ENCODE data around the gene C14orf93. TPM values are rescaled to one million over a fixed set of nuclear protein-coding genes. Genes with fewer than 3 reads are reported as not detected.
"Not testable (repeated sequence)": the region's sequence is repeated elsewhere in the genome, so short reads cannot be mapped to it uniquely, and the experiment has no call there.

Gene C14orf93
- polyA plus RNA-seq, 2 of the 4 experiments (the other 2 are of a cell fraction), result 6.8 to 9.7 TPM

DNA sequence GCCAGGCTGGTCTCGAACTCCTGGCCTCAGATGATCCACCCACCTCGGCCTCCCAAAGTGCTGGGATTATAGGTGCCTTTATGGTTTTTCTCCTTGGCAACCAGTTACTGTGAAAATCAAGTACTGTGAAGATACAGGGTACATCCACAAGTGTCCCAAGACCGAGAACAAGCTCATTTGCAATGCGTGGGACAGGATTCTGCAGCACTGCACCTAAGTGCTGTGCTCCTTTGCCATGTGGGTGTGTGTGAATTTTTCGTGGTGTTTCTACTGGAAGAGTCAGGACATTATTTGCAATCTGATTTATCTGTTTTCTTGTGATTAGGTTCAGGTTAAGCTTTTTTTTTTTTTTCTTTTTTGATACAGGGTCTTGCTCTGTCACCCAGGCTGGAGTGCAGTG lies 7.1 kb upstream of the C14orf93 start:
- Histone ChIP-seq H3K4me3 (no peak overlapping the region), H3K4me1 (no peaks in the 10 kb centered on the region), H3K4me2 (no peak overlapping the region), H3K27ac (no peak overlapping the region), H3K9me3 (no peaks in the 10 kb centered on the region)
- POLR2A ChIA-PET, result no interaction called here
- WGBS (ENCODE audit: missing lambda C conversion rate), result 51% methylated on average over 5 of the region's 5 CpGs
- no peak for DNase-seq (ENCODE audit: low read depth in 1 of 2, low spot score in 1 of 2)
- ATAC-seq, result no peak
- FAIRE-seq, result no peak
- TF ChIP-seq, protein P1, sequence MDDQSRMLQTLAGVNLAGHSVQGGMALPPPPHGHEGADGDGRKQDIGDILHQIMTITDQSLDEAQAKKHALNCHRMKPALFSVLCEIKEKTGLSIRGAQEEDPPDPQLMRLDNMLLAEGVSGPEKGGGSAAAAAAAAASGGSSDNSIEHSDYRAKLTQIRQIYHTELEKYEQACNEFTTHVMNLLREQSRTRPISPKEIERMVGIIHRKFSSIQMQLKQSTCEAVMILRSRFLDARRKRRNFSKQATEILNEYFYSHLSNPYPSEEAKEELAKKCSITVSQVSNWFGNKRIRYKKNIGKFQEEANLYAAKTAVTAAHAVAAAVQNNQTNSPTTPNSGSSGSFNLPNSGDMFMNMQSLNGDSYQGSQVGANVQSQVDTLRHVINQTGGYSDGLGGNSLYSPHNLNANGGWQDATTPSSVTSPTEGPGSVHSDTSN (IDR thresholded peaks at IDR 0.05), result no peak
- TF ChIP-seq NFE2L2 (conservative IDR thresholded peaks at IDR 0.05; ENCODE audit: low read length) (no peak), SMC3 (IDR thresholded peaks at IDR 0.05) (no peak), ESRRA (IDR thresholded peaks at IDR 0.05; ENCODE audit: borderline replicate concordance, low read length) (no peak), HOXA7 (CRISPR knock-in tag; IDR thresholded peaks at IDR 0.05) (no peak), RARB (CRISPR knock-in tag; IDR thresholded peaks at IDR 0.05) (no peak), ZFP36 (IDR thresholded peaks at IDR 0.05; ENCODE audit: borderline replicate concordance, partially characterized antibody) (no peak), NPAS2 (CRISPR knock-in tag; IDR thresholded peaks at IDR 0.05; ENCODE audit: borderline replicate concordance) (no peak), POLR2AphosphoS2 (conservative IDR thresholded peaks at IDR 0.05; ENCODE audit: low read length) (no peak), HOXB13 (CRISPR knock-in tag; IDR thresholded peaks at IDR 0.05; ENCODE audit: low read depth) (no peak)
- TF ChIP-seq, protein P2, sequence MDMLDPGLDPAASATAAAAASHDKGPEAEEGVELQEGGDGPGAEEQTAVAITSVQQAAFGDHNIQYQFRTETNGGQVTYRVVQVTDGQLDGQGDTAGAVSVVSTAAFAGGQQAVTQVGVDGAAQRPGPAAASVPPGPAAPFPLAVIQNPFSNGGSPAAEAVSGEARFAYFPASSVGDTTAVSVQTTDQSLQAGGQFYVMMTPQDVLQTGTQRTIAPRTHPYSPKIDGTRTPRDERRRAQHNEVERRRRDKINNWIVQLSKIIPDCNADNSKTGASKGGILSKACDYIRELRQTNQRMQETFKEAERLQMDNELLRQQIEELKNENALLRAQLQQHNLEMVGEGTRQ (IDR thresholded peaks at IDR 0.05), result no peak
- CTCF ChIA-PET, result interaction anchor here (0.8 to 9.1 kb wide), 6 partner anchors 10 to 41 kb away, joined by 3 to 55 read pairs (median 8); no protein-coding TSS in a partner anchor

DNA sequence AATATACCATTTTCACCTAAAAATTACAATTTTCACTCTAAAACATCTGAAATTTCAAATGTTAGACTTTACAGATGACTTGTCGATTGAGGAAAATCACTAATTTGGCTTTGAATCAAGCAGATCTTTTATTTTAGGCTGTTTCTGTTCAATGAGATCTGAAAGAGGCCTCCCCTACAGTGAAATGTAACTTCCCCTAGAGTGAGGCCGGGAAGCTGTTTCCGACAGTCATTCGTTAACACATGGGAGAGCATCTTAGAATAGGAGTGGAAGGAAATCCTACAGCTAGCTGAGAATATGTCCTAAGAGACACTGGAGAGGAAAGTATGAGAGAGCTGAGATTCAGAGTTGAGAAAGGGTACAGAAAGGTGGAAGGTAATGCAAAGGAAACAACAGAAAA lies 5.7 kb upstream of the C14orf93 start:
- Histone ChIP-seq H3K4me3 (no peak overlapping the region), H3K9me3 (no peaks in the 10 kb centered on the region), H3K4me1 (no peaks in the 10 kb centered on the region), H3K4me2 (no peak overlapping the region), H3K27ac (no peak overlapping the region)
- TF ChIP-seq FOSB (CRISPR knock-in tag; IDR thresholded peaks at IDR 0.05) (no peak), KDM1A (IDR thresholded peaks at IDR 0.05; ENCODE audit: low read depth) (no peak), JUNB (IDR thresholded peaks at IDR 0.05) (no peak)
- DNase-seq (ENCODE audit: low read depth in 1 of 2, low spot score in 1 of 2) (no peak), FAIRE-seq (no peak), ATAC-seq (no peak)
- WGBS (ENCODE audit: missing lambda C conversion rate), result 90% methylated on average over 4 of the region's 4 CpGs
- CTCF ChIA-PET, result interaction anchor here (1.4 to 9.1 kb wide), 7 partner anchors 9 to 53 kb away, joined by 4 to 55 read pairs (median 6); partner anchors contain the start of gene PSMB11
- POLR2A ChIA-PET, result no interaction called here

DNA sequence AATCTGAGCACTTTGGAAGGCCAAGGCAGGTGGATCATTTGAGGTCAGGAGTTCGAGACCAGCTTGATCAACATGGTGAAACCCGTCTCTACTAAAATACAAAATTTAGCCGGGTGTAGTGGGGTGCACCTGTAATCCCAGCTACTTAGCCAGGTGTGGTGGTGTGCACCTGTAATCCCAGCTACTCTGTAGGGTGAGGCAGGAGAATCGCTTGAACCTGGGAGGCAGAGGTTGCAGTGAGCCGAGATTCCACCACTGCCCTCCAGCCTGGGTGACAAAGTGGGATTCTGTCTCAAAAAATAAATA lies 3.8 kb upstream of the C14orf93 start:
- not testable (repeated sequence) for H3K4me1 ChIP-seq; H3K4me3 ChIP-seq; ATAC-seq; H3K9me3 ChIP-seq; FAIRE-seq; H3K27ac ChIP-seq; H3K4me2 ChIP-seq; DNase-seq (ENCODE audit: low read depth in 1 of 2, low spot score in 1 of 2)
- WGBS (ENCODE audit: missing lambda C conversion rate), result 87% methylated on average over 5 of the region's 5 CpGs
- ChIA-PET POLR2A (interaction anchor here (0.7 kb wide), 1 partner anchor 10 kb away, joined by 3 read pairs; no protein-coding TSS in a partner anchor), CTCF (interaction anchor here (0.8 to 9.1 kb wide), 9 partner anchors 17 to 55 kb away, joined by 3 to 55 read pairs (median 3); no protein-coding TSS in a partner anchor)

DNA sequence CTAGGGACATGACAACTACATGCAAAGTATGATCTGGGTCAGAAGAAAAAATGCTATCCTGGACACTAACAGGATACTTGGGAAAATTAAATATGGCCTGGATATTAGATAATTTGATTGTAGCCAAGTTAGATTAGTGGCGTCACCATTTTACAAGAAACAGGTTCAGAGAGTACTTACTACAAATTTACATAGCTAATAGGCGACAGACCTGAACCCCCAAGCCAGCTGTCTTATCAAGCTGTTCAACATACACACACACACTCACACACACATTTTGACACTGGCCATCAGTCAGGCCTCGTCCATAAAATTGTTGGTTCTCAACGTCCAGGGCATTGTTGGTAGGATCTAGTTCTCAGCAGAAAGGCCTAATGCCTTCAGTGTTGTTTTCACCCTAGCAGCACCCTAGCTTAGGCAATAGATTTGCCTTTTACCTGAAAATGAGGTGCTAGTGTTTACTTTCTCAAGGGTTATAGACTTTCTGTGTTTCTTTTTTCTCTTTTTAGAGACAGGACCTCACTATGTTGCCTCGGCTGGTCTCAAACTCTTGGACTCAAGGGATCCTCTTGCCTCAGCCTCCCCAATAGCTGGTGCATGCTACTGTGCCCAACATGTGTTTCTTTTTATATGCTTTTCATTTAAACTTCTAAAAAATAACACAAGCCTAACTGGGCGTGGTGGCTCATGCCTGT lies 3.3 kb upstream of the C14orf93 start:
- Histone ChIP-seq H3K4me2 (no peak overlapping the region), H3K27ac (no peak overlapping the region), H3K4me3 (no peak overlapping the region), H3K4me1 (peaks cover 6% of the 10 kb centered on the region; the same call in 1 of the 3 replicates), H3K9me3 (no peaks in the 10 kb centered on the region)
- ChIA-PET POLR2A (interaction anchor here (0.7 kb wide), 1 partner anchor 10 kb away, joined by 3 read pairs; no protein-coding TSS in a partner anchor), CTCF (interaction anchor here (0.8 to 9.1 kb wide), 11 partner anchors 9 to 56 kb away, joined by 3 to 55 read pairs (median 3); partner anchors contain the start of gene CDH24)
- DNase-seq (ENCODE audit: low read depth in 1 of 2, low spot score in 1 of 2), result no peak
- ATAC-seq, result no peak
- FAIRE-seq, result no peak
- 79% methylated on average over 6 of the region's 6 CpGs for WGBS (ENCODE audit: missing lambda C conversion rate)
- no peak for TF ChIP-seq ZFP36 (IDR thresholded peaks at IDR 0.05; ENCODE audit: borderline replicate concordance, partially characterized antibody)
- TF ChIP-seq ZSCAN20 (CRISPR knock-in tag; IDR thresholded peaks at IDR 0.05), result no peak
- TF ChIP-seq EHMT2 (IDR thresholded peaks at IDR 0.05; ENCODE audit: low read depth), result no peak
- TF ChIP-seq, protein P3, sequence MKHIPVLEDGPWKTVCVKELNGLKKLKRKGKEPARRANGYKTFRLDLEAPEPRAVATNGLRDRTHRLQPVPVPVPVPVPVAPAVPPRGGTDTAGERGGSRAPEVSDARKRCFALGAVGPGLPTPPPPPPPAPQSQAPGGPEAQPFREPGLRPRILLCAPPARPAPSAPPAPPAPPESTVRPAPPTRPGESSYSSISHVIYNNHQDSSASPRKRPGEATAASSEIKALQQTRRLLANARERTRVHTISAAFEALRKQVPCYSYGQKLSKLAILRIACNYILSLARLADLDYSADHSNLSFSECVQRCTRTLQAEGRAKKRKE (CRISPR knock-in tag; IDR thresholded peaks at IDR 0.05; ENCODE audit: low read depth), result no peak
- TF ChIP-seq, protein P4, sequence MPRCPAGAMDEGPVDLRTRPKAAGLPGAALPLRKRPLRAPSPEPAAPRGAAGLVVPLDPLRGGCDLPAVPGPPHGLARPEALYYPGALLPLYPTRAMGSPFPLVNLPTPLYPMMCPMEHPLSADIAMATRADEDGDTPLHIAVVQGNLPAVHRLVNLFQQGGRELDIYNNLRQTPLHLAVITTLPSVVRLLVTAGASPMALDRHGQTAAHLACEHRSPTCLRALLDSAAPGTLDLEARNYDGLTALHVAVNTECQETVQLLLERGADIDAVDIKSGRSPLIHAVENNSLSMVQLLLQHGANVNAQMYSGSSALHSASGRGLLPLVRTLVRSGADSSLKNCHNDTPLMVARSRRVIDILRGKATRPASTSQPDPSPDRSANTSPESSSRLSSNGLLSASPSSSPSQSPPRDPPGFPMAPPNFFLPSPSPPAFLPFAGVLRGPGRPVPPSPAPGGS (IDR thresholded peaks at IDR 0.05), result no peak
- no peak for TF ChIP-seq CEBPB (IDR thresholded peaks at IDR 0.05)
- no peak for TF ChIP-seq NR3C1 (IDR thresholded peaks at IDR 0.05)
- TF ChIP-seq, protein P5, sequence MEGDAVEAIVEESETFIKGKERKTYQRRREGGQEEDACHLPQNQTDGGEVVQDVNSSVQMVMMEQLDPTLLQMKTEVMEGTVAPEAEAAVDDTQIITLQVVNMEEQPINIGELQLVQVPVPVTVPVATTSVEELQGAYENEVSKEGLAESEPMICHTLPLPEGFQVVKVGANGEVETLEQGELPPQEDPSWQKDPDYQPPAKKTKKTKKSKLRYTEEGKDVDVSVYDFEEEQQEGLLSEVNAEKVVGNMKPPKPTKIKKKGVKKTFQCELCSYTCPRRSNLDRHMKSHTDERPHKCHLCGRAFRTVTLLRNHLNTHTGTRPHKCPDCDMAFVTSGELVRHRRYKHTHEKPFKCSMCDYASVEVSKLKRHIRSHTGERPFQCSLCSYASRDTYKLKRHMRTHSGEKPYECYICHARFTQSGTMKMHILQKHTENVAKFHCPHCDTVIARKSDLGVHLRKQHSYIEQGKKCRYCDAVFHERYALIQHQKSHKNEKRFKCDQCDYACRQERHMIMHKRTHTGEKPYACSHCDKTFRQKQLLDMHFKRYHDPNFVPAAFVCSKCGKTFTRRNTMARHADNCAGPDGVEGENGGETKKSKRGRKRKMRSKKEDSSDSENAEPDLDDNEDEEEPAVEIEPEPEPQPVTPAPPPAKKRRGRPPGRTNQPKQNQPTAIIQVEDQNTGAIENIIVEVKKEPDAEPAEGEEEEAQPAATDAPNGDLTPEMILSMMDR (IDR thresholded peaks at IDR 0.05), result no peak
- TF ChIP-seq, protein P6, sequence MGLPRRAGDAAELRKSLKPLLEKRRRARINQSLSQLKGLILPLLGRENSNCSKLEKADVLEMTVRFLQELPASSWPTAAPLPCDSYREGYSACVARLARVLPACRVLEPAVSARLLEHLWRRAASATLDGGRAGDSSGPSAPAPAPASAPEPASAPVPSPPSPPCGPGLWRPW (IDR thresholded peaks at IDR 0.05), result no peak
- TF ChIP-seq SREBF2 (IDR thresholded peaks at IDR 0.05), result no peak
- no peak for TF ChIP-seq MYC (IDR thresholded peaks at IDR 0.05; ENCODE audit: borderline replicate concordance, low read length)
- TF ChIP-seq RCOR1 (IDR thresholded peaks at IDR 0.05; ENCODE audit: low read depth, low read length), result no peak

Data from A549 (cell line).